GM23338 (cell line): ENCODE measurements around the gene MYO6. TPM values are rescaled to one million over a fixed set of nuclear protein-coding genes. Genes with fewer than 3 reads are reported as not detected.
A peak's percentile ranks its signal among the peaks of the same experiment; 100 is the strongest.

Experiments used
- ATAC-seq: fragments of 200-7000 bp; cut with Tn5 transposase; 3 replicates; pipeline ENCODE4 v1.9.1; 2020
- DNase-seq: peaks from one replicate; pipeline ENCODE4 v3.0.0-alpha.2; 2015; ENCODE audit warnings: low spot score
- H2AFZ ChIP-seq: fragments of 200-600 bp; sonication (generic); 2 replicates; pipeline ENCODE4 v1.8.0; 2016; ENCODE audit warnings: antibody characterized with exemption, mild to moderate bottlenecking, moderate library complexity
- H3F3A ChIP-seq: fragments of 200-600 bp; sonication (generic); replicated peaks from 2 replicates; pipeline ENCODE4 v1.8.0; 2017; ENCODE audit warnings: antibody characterized with exemption, mixed run types, low read depth
- H3K27ac ChIP-seq: fragments of 200-600 bp; sonication (generic); 2 replicates; pipeline ENCODE4 v1.6.1; 2016; ENCODE audit warnings: low read depth
- H3K27me3 ChIP-seq: fragments of 200-600 bp; sonication (generic); 2 replicates; pipeline ENCODE4 v1.8.0; 2016; ENCODE audit warnings: mild to moderate bottlenecking, mixed run types, moderate library complexity; ENCODE audit not compliant: insufficient read depth
- H3K36me3 ChIP-seq: fragments of 200-600 bp; sonication (generic); 2 replicates; pipeline ENCODE4 v1.8.0; 2016; ENCODE audit warnings: mild to moderate bottlenecking; ENCODE audit not compliant: insufficient read depth
- H3K4me1 ChIP-seq: fragments of 200-600 bp; sonication (generic); 2 replicates; pipeline ENCODE4 v1.8.0; 2016; ENCODE audit warnings: mild to moderate bottlenecking, moderate library complexity; ENCODE audit not compliant: insufficient read depth
- H3K4me2 ChIP-seq: fragments of 200-600 bp; sonication (generic); 2 replicates; pipeline ENCODE4 v1.7.1; 2017; ENCODE audit warnings: mixed run types
- H3K4me3 ChIP-seq: fragments of 200-600 bp; sonication (generic); 2 replicates; pipeline ENCODE4 v1.6.1; 2016; ENCODE audit warnings: mixed run types
- H3K79me2 ChIP-seq: fragments of 200-600 bp; sonication (generic); replicated peaks from 2 replicates; pipeline ENCODE4 v1.8.0; 2017; ENCODE audit warnings: mild to moderate bottlenecking; ENCODE audit not compliant: insufficient read depth
- H3K9me2 ChIP-seq: fragments of 200-600 bp; sonication (generic); 2 replicates; pipeline ENCODE4 v1.8.0; 2017; ENCODE audit not compliant: insufficient read depth
- H4K20me1 ChIP-seq: fragments of 200-600 bp; sonication (generic); replicated peaks from 2 replicates; pipeline ENCODE4 v1.8.0; 2017; ENCODE audit warnings: mild to moderate bottlenecking; ENCODE audit not compliant: insufficient read depth
- H3K27ac Mint-ChIP-seq: 2 replicates; pipeline ENCODE4 v1.8.0; 2020; ENCODE audit warnings: inconsistent platforms, mild to moderate bottlenecking, moderate library complexity, mixed read lengths
- H3K27me3 Mint-ChIP-seq: 3 replicates; pipeline ENCODE4 v1.8.0; 2022; ENCODE audit warnings: low read depth, mild to moderate bottlenecking, moderate library complexity, mixed read lengths, inconsistent platforms; ENCODE audit not compliant: insufficient read depth, poor library complexity
- H3K36me3 Mint-ChIP-seq: 3 replicates; pipeline ENCODE4 v1.8.0; 2021; ENCODE audit warnings: low read depth, mild to moderate bottlenecking, inconsistent platforms, moderate library complexity, mixed read lengths
- H3K4me1 Mint-ChIP-seq: 3 replicates; pipeline ENCODE4 v1.8.0; 2020; ENCODE audit warnings: mild to moderate bottlenecking, inconsistent platforms, mixed read lengths
- H3K4me3 Mint-ChIP-seq: 3 replicates; pipeline ENCODE4 v1.8.0; 2021; ENCODE audit warnings: moderate library complexity, mild to moderate bottlenecking, inconsistent platforms, mixed read lengths
- H3K9me3 Mint-ChIP-seq: 3 replicates; pipeline ENCODE4 v1.8.0; 2020; ENCODE audit warnings: moderate library complexity, mild to moderate bottlenecking, inconsistent platforms, mixed read lengths
- CREB1 ChIP-seq: fragments of 250-450 bp; sonication (Bioruptor Pico); IDR thresholded peaks from 2 replicates; pipeline ENCODE4 v1.5.0; 2020; ENCODE audit warnings: low read depth, mild to moderate bottlenecking, moderate library complexity
- CTCF ChIP-seq, 2 experiments: fragments of 200-600 bp in 1 of 2; sonication (generic) in 1 of 2; conservative IDR thresholded peaks; 2 replicates each; pipeline versions ENCODE4 v1.5.1 to v1.6.1; 2016 to 2017; ENCODE audit warnings: antibody characterized with exemption in 2 of 2, low read depth in 2 of 2, mild to moderate bottlenecking in 2 of 2, moderate library complexity in 1 of 2
- EZH2 ChIP-seq: fragments of 200-600 bp; sonication (generic); IDR thresholded peaks from one replicate; pipeline ENCODE4 v1.8.0; 2017; ENCODE audit warnings: antibody characterized with exemption, mild to moderate bottlenecking, low read depth; ENCODE audit not compliant: unreplicated experiment
- EZH2phosphoT487 ChIP-seq: fragments of 200-600 bp; sonication (generic); IDR thresholded peaks from one replicate; pipeline ENCODE4 v1.8.1; 2018; ENCODE audit warnings: antibody characterized with exemption; ENCODE audit not compliant: unreplicated experiment
- JUNB ChIP-seq: IDR thresholded peaks from one replicate; pipeline ENCODE4 v1.6.1; 2016; ENCODE audit warnings: antibody characterized with exemption; ENCODE audit not compliant: unreplicated experiment
- NANOG ChIP-seq: IDR thresholded peaks from 2 replicates; pipeline ENCODE4 v1.6.1; 2016; ENCODE audit warnings: antibody characterized with exemption, borderline replicate concordance
- POLR2AphosphoS5 ChIP-seq: IDR thresholded peaks from 2 replicates; pipeline ENCODE4 v1.6.1; 2016; ENCODE audit warnings: antibody characterized with exemption, low read depth
- STAT1 ChIP-seq: IDR thresholded peaks from one replicate; pipeline ENCODE4 v1.6.1; 2016; ENCODE audit warnings: antibody characterized with exemption; ENCODE audit not compliant: unreplicated experiment
- ZNF114 ChIP-seq: fragments of 250-450 bp; sonication (Bioruptor Pico); IDR thresholded peaks from 2 replicates; pipeline ENCODE4 v1.5.0; 2020; ENCODE audit warnings: mild to moderate bottlenecking, moderate library complexity
- ZNF331 ChIP-seq: fragments of 250-450 bp; sonication (Bioruptor Pico); IDR thresholded peaks from 2 replicates; pipeline ENCODE4 v1.5.0; 2020; ENCODE audit warnings: low read depth, mild to moderate bottlenecking, moderate library complexity
- ZNF462 ChIP-seq: fragments of 250-450 bp; sonication (Bioruptor Pico); IDR thresholded peaks from 2 replicates; pipeline ENCODE4 v1.5.0; 2020; ENCODE audit warnings: mild to moderate bottlenecking, moderate library complexity
- polyA plus RNA-seq: library from polyadenylated mRNA; unstranded; fragments of >200 nt; fragmentation: Nextera tagmentation; extraction: Ambion mirVana; gene quantifications from 2 replicates; pipeline ENCODE4 v1.2.1, GENCODE V29; 2016
- total RNA-seq: library from RNA; depleted of rRNA; stranded (reverse); fragments of >200 nt; shearing (Covaris generic); gene quantifications from 2 replicates; pipeline ENCODE4 v1.2.3, GENCODE V29; 2014
- TF ChIP-seq, protein P1 (sequence below): IDR thresholded peaks from one replicate; pipeline ENCODE4 v1.6.1; 2018; ENCODE audit warnings: antibody characterized with exemption; ENCODE audit not compliant: unreplicated experiment
- TF ChIP-seq, protein P2 (sequence below): IDR thresholded peaks from 2 replicates; pipeline ENCODE4 v1.6.1; 2016; ENCODE audit warnings: antibody characterized with exemption

The MYO6 gene
- total and polyA plus RNA-seq, 2 experiments from 2014 or later = 21.8 to 33.0 TPM

DNA sequence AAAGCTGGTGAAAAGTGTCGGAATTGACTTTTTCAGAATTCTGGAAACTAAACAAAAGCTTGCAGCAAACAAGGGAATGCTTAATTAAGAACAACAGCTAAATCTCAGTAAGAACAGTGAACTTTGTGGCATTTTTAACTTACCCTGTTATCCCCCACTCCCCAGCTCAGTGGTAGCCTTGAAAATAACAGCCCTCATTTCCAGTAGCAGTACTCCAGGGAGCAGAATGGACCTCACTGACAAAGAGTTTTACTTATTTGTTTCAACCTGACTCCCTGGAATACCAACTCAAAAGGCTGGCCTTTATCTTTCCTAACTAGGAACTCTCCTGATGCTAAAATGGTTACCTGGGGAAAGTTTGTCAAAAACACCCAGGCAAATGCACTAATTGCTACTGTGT, 214.5 kb downstream of the MYO6 start:
- Histone ChIP-seq H3K79me2 (no peaks in the 10 kb centered on the region), H3K4me1 (no peaks in the 10 kb centered on the region), H4K20me1 (no peaks in the 10 kb centered on the region), H3K27me3 (no peaks in the 10 kb centered on the region), H3K36me3 (no peaks in the 10 kb centered on the region), H3K9me2 (no peaks in the 10 kb centered on the region), H3F3A (no peaks in the 10 kb centered on the region), H2AFZ (peak overlapping the region; percentile 44), H3K27ac (no peak overlapping the region), H3K4me2 (no peak overlapping the region), H3K4me3 (no peak overlapping the region)
- no peak for TF ChIP-seq EZH2
- no peak for TF ChIP-seq ZNF331
- no peak for TF ChIP-seq JUNB
- TF ChIP-seq, protein P1, sequence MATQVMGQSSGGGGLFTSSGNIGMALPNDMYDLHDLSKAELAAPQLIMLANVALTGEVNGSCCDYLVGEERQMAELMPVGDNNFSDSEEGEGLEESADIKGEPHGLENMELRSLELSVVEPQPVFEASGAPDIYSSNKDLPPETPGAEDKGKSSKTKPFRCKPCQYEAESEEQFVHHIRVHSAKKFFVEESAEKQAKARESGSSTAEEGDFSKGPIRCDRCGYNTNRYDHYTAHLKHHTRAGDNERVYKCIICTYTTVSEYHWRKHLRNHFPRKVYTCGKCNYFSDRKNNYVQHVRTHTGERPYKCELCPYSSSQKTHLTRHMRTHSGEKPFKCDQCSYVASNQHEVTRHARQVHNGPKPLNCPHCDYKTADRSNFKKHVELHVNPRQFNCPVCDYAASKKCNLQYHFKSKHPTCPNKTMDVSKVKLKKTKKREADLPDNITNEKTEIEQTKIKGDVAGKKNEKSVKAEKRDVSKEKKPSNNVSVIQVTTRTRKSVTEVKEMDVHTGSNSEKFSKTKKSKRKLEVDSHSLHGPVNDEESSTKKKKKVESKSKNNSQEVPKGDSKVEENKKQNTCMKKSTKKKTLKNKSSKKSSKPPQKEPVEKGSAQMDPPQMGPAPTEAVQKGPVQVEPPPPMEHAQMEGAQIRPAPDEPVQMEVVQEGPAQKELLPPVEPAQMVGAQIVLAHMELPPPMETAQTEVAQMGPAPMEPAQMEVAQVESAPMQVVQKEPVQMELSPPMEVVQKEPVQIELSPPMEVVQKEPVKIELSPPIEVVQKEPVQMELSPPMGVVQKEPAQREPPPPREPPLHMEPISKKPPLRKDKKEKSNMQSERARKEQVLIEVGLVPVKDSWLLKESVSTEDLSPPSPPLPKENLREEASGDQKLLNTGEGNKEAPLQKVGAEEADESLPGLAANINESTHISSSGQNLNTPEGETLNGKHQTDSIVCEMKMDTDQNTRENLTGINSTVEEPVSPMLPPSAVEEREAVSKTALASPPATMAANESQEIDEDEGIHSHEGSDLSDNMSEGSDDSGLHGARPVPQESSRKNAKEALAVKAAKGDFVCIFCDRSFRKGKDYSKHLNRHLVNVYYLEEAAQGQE = no peak
- TF ChIP-seq NANOG = no peak
- TF ChIP-seq CTCF (conservative IDR thresholded peaks at IDR 0.05; ENCODE audit: low read depth in 2 of 2) = no peak
- no peak for TF ChIP-seq ZNF462 (CRISPR knock-in tag)
- TF ChIP-seq ZNF114 (CRISPR knock-in tag) = no peak
- no peak for TF ChIP-seq CREB1 (CRISPR knock-in tag)
- TF ChIP-seq POLR2AphosphoS5 = no peak
- no peak for TF ChIP-seq EZH2phosphoT487
- TF ChIP-seq STAT1 = no peak
- TF ChIP-seq, protein P2, sequence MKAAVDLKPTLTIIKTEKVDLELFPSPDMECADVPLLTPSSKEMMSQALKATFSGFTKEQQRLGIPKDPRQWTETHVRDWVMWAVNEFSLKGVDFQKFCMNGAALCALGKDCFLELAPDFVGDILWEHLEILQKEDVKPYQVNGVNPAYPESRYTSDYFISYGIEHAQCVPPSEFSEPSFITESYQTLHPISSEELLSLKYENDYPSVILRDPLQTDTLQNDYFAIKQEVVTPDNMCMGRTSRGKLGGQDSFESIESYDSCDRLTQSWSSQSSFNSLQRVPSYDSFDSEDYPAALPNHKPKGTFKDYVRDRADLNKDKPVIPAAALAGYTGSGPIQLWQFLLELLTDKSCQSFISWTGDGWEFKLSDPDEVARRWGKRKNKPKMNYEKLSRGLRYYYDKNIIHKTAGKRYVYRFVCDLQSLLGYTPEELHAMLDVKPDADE = no peak
- Mint-ChIP-seq H3K27ac (peak overlapping the region; percentile 7; the same call in 1 of the 2 replicates), H3K4me3 (no peak overlapping the region), H3K27me3 (peaks cover 2% of the 10 kb centered on the region), H3K36me3 (no peaks in the 10 kb centered on the region), H3K9me3 (peaks cover 12% of the 10 kb centered on the region), H3K4me1 (peaks cover 4% of the 10 kb centered on the region)
- peak; percentile 65 for ATAC-seq
- peak; percentile 21 for DNase-seq
